ENCODE results near the gene ERBB4.

Gene ERBB4

GRCh38 chr2:211673133-211673905, 865.3 kb downstream of the ERBB4 start:
- H3K36me3 Mint-ChIP-seq (ENCODE audit: low read depth) = no peaks in the 10 kb centered on the region

GRCh38 chr2:211671977-211672376, 866.6 kb downstream of the ERBB4 start:
- DNase-seq = no peak
- Mint-ChIP-seq H3K4me3 (no peak overlapping the region), H3K4me1 (ENCODE audit: low read depth) (no peaks in the 10 kb centered on the region), H3K9me3 (peaks cover 2% of the 10 kb centered on the region), H3K27me3 (no peaks in the 10 kb centered on the region), H3K27ac (no peak overlapping the region), H3K36me3 (ENCODE audit: low read depth) (no peaks in the 10 kb centered on the region)

More at GRCh38 chr2:211673133-211673905, 865.3 kb downstream of the ERBB4 start:
- H3K9me3 Mint-ChIP-seq = peaks cover 2% of the 10 kb centered on the region
- H3K27me3 Mint-ChIP-seq = no peaks in the 10 kb centered on the region
- no peaks in the 10 kb centered on the region for H3K4me1 Mint-ChIP-seq (ENCODE audit: low read depth)
- H3K4me3 Mint-ChIP-seq = no peak overlapping the region
- no peak for DNase-seq
- H3K27ac Mint-ChIP-seq = no peak overlapping the region

GRCh38 chr2:211665299-211665698, 873.3 kb downstream of the ERBB4 start:
- Mint-ChIP-seq H3K27ac (no peak overlapping the region), H3K4me1 (ENCODE audit: low read depth) (no peaks in the 10 kb centered on the region), H3K9me3 (peaks cover 2% of the 10 kb centered on the region), H3K27me3 (no peaks in the 10 kb centered on the region), H3K36me3 (ENCODE audit: low read depth) (no peaks in the 10 kb centered on the region), H3K4me3 (no peak overlapping the region)
- no peak for DNase-seq

GRCh38 chr2:211664321-211664720, 874.3 kb downstream of the ERBB4 start:
- no peaks in the 10 kb centered on the region for H3K4me1 Mint-ChIP-seq (ENCODE audit: low read depth)

GRCh38 chr2:211654211-211654780, 884.3 kb downstream of the ERBB4 start:
- no peaks in the 10 kb centered on the region for H3K4me1 Mint-ChIP-seq (ENCODE audit: low read depth)
- no peak overlapping the region for H3K4me3 Mint-ChIP-seq
- DNase-seq = no peak
- H3K27me3 Mint-ChIP-seq = no peaks in the 10 kb centered on the region
- H3K36me3 Mint-ChIP-seq (ENCODE audit: low read depth) = no peaks in the 10 kb centered on the region
- no peak overlapping the region for H3K27ac Mint-ChIP-seq
- H3K9me3 Mint-ChIP-seq = peaks cover 2% of the 10 kb centered on the region

More at GRCh38 chr2:211664321-211664720, 874.3 kb downstream of the ERBB4 start:
- Mint-ChIP-seq H3K4me3 (no peak overlapping the region), H3K9me3 (peaks cover 2% of the 10 kb centered on the region), H3K36me3 (ENCODE audit: low read depth) (no peaks in the 10 kb centered on the region), H3K27me3 (no peaks in the 10 kb centered on the region), H3K27ac (no peak overlapping the region)
- no peak for DNase-seq

GRCh38 chr2:211652327-211652726, 886.3 kb downstream of the ERBB4 start:
- no peak overlapping the region for H3K27ac Mint-ChIP-seq
- no peaks in the 10 kb centered on the region for H3K4me1 Mint-ChIP-seq (ENCODE audit: low read depth)
- no peaks in the 10 kb centered on the region for H3K36me3 Mint-ChIP-seq (ENCODE audit: low read depth)
- no peaks in the 10 kb centered on the region for H3K27me3 Mint-ChIP-seq
- no peak overlapping the region for H3K4me3 Mint-ChIP-seq
- H3K9me3 Mint-ChIP-seq = peaks cover 2% of the 10 kb centered on the region
- DNase-seq = no peak

DNA sequence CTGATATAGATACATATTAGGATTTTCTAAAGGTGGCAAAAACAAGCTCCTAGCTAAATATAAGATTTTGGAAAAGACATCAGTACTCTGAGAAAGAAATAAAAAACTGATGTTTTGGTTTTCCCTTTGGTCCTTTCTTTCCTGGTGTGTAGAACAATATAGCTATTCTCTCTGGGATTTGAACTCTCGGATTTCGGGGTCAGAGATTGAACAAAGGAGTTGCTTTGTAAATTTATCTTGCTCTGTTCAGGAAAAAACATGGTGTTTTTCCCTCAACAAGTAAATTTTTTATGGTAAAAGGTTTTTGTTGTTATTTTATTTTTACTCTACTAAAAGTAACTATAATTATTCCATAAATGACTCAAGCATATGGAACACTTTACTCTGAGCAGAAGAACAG, 889.3 kb downstream of the ERBB4 start:
- Mint-ChIP-seq H3K4me3 (no peak overlapping the region), H3K27ac (no peak overlapping the region), H3K9me3 (peaks cover 2% of the 10 kb centered on the region), H3K27me3 (no peaks in the 10 kb centered on the region), H3K36me3 (ENCODE audit: low read depth) (no peaks in the 10 kb centered on the region), H3K4me1 (ENCODE audit: low read depth) (no peaks in the 10 kb centered on the region)
- no peak for DNase-seq

GRCh38 chr2:211631503-211631902, 907.1 kb downstream of the ERBB4 start:
- Mint-ChIP-seq H3K4me3 (no peak overlapping the region), H3K9me3 (peaks cover 4% of the 10 kb centered on the region), H3K4me1 (ENCODE audit: low read depth) (no peaks in the 10 kb centered on the region)

DNA sequence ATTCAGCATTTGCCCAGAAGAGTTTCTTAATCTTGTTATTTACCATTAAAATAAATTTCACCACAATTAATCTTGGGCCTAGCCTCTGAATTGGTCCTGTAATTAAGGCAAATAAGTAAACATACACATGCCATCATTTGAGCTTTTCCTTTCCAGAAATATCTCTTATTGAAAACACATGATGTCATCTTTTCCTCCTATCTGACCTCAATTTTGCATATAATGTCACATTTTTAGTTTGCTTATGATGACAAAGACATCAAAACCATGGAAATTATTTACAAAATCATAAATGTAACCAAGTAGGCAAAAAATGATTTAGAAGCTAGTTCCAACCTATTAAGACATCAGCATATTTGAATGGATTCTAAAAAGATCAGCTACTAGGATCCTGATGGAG, 915.5 kb downstream of the ERBB4 start:
- Mint-ChIP-seq H3K9me3 (peaks cover 4% of the 10 kb centered on the region), H3K4me1 (ENCODE audit: low read depth) (no peaks in the 10 kb centered on the region), H3K27me3 (no peaks in the 10 kb centered on the region), H3K36me3 (ENCODE audit: low read depth) (no peaks in the 10 kb centered on the region), H3K27ac (no peak overlapping the region), H3K4me3 (no peak overlapping the region)
- no peak for DNase-seq

More at GRCh38 chr2:211631503-211631902, 907.1 kb downstream of the ERBB4 start:
- Mint-ChIP-seq H3K36me3 (ENCODE audit: low read depth) (no peaks in the 10 kb centered on the region), H3K27ac (no peak overlapping the region), H3K27me3 (no peaks in the 10 kb centered on the region)
- no peak for DNase-seq

DNA sequence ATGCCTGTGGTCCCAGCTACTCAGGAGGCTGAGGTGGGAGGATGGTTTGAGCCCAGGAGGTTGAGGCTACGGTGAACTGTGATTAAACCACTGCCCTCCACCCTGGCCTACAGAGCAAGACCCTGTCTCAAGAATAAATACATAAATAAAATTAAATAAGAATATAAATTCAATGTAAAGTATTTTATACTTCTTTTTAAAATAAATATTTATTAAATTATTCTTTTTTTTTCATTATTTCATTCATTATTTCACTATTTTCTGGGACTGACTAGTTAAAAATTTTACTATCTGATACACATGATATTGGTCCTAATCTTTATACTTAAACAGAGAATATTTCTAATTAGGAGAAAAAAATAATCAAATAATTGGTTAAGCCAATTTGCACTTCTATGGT, 917.6 kb downstream of the ERBB4 start:
- Mint-ChIP-seq H3K4me3 (no peak overlapping the region), H3K27ac (no peak overlapping the region), H3K4me1 (ENCODE audit: low read depth) (no peaks in the 10 kb centered on the region), H3K27me3 (no peaks in the 10 kb centered on the region), H3K9me3 (no peaks in the 10 kb centered on the region), H3K36me3 (ENCODE audit: low read depth) (no peaks in the 10 kb centered on the region)
- DNase-seq = no peak

DNA sequence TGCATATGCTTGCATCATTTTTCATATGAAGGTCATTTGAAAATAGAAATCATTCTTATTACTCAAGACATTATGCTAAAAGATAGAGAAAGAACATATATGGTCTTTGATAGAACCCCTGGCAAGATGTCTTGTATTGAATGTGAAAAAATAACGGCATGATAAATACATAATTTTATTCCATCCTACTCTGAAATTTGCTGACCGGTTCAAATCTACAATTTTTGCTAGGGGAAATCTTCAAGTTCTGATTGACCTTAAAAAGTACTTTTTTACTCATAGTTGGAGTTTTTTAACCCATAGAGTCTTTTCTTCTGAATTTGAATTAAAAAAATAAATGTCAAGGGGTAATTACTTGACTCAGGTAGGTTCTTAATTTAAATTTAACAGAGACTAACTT, 920.8 kb downstream of the ERBB4 start:
- H3K4me3 Mint-ChIP-seq = no peak overlapping the region
- no peaks in the 10 kb centered on the region for H3K4me1 Mint-ChIP-seq (ENCODE audit: low read depth)
- H3K9me3 Mint-ChIP-seq = peaks cover 2% of the 10 kb centered on the region
- DNase-seq = no peak
- no peaks in the 10 kb centered on the region for H3K36me3 Mint-ChIP-seq (ENCODE audit: low read depth)
- no peak overlapping the region for H3K27ac Mint-ChIP-seq
- no peaks in the 10 kb centered on the region for H3K27me3 Mint-ChIP-seq

GRCh38 chr2:211611621-211612020, 927.0 kb downstream of the ERBB4 start:
- peak overlapping the region; percentile 62 for H3K4me3 Mint-ChIP-seq
- H3K4me1 Mint-ChIP-seq (ENCODE audit: low read depth) = peaks cover 8% of the 10 kb centered on the region
- no peaks in the 10 kb centered on the region for H3K36me3 Mint-ChIP-seq (ENCODE audit: low read depth)
- H3K9me3 Mint-ChIP-seq = peaks cover 2% of the 10 kb centered on the region
- no peaks in the 10 kb centered on the region for H3K27me3 Mint-ChIP-seq
- H3K27ac Mint-ChIP-seq = peak overlapping the region; percentile 57
- no peak for DNase-seq

- Mint-ChIP-seq H3K4me1 (ENCODE audit: low read depth) (peaks cover 8% of the 10 kb centered on the region), H3K27ac (peak overlapping the region; percentile 57), H3K4me3 (peak overlapping the region; percentile 62), H3K36me3 (ENCODE audit: low read depth) (no peaks in the 10 kb centered on the region), H3K9me3 (peaks cover 2% of the 10 kb centered on the region), H3K27me3 (no peaks in the 10 kb centered on the region)
- no peak for DNase-seq
Measured at GRCh38 chr2:211611061-211611518, 927.5 kb downstream of the ERBB4 start.

GRCh38 chr2:211609127-211609526, 929.5 kb downstream of the ERBB4 start:
- no peaks in the 10 kb centered on the region for H3K27me3 Mint-ChIP-seq
- DNase-seq = no peak
- H3K27ac Mint-ChIP-seq = no peak overlapping the region
- H3K9me3 Mint-ChIP-seq = peaks cover 2% of the 10 kb centered on the region
- no peaks in the 10 kb centered on the region for H3K36me3 Mint-ChIP-seq (ENCODE audit: low read depth)
- H3K4me3 Mint-ChIP-seq = no peak overlapping the region
- H3K4me1 Mint-ChIP-seq (ENCODE audit: low read depth) = peaks cover 8% of the 10 kb centered on the region

GRCh38 chr2:211599146-211599545, 939.5 kb downstream of the ERBB4 start:
- Mint-ChIP-seq H3K36me3 (ENCODE audit: low read depth) (no peaks in the 10 kb centered on the region), H3K4me1 (ENCODE audit: low read depth) (no peaks in the 10 kb centered on the region), H3K27ac (no peak overlapping the region), H3K9me3 (peaks cover 6% of the 10 kb centered on the region), H3K27me3 (no peaks in the 10 kb centered on the region), H3K4me3 (no peak overlapping the region)
- no peak for DNase-seq

Measured in activated T-cell treated with anti-CD3 and anti-CD28 coated beads, Interleukin-2, amount 50 U/mL, for 24 hours (primary cell).